GM12874 (cell line): ENCODE data around the gene VTI1A.

ENCODE experiments used
- TF ChIP-seq, protein P1 (sequence below): IDR thresholded peaks from 2 replicates; pipeline ENCODE4 v1.5.1; 2011; ENCODE audit warnings: low read depth, mild to moderate bottlenecking, control low read depth, low read length, moderate library complexity; ENCODE audit not compliant: insufficient read depth

The VTI1A gene

DNA sequence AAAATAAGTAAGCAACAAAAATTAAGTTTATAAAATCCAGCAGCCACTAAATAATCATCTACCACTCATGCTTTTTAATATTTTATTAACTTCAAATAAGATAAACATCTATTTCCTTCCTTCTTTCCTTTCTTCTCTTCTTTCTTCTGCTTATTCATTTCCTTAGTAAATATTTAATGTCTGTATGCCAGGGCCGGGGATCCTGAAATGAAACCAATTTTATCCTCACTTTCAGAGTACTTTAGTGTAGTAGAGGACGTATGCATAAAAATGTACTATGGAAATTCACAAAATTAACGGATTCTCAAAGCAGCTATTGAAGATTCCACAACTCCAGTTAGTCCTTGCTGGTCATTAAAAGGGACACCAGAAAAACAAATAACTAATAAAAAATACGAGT lies 224.7 kb downstream of the VTI1A start:
- TF ChIP-seq, protein P1, sequence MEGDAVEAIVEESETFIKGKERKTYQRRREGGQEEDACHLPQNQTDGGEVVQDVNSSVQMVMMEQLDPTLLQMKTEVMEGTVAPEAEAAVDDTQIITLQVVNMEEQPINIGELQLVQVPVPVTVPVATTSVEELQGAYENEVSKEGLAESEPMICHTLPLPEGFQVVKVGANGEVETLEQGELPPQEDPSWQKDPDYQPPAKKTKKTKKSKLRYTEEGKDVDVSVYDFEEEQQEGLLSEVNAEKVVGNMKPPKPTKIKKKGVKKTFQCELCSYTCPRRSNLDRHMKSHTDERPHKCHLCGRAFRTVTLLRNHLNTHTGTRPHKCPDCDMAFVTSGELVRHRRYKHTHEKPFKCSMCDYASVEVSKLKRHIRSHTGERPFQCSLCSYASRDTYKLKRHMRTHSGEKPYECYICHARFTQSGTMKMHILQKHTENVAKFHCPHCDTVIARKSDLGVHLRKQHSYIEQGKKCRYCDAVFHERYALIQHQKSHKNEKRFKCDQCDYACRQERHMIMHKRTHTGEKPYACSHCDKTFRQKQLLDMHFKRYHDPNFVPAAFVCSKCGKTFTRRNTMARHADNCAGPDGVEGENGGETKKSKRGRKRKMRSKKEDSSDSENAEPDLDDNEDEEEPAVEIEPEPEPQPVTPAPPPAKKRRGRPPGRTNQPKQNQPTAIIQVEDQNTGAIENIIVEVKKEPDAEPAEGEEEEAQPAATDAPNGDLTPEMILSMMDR: no peak

DNA sequence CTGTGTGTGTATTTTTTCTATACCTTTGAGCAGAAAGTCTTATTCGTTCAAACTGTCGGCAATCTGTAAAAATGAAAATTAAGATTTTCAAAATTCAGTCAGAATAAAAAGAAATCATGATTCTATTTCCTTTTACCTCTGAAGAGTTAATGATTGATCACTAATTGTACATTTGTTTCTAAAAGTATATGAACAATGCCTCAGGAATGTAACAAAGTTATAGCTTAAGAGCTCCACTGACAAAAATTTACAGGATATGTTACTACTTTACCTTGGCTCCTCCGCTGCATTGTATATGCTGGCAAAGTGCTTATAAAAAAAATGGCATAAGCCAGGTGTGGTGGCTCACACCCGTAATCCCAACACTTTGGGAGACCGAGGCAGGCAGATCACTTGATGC lies 225.7 kb downstream of the VTI1A start:
- TF ChIP-seq, protein P1: no peak

DNA sequence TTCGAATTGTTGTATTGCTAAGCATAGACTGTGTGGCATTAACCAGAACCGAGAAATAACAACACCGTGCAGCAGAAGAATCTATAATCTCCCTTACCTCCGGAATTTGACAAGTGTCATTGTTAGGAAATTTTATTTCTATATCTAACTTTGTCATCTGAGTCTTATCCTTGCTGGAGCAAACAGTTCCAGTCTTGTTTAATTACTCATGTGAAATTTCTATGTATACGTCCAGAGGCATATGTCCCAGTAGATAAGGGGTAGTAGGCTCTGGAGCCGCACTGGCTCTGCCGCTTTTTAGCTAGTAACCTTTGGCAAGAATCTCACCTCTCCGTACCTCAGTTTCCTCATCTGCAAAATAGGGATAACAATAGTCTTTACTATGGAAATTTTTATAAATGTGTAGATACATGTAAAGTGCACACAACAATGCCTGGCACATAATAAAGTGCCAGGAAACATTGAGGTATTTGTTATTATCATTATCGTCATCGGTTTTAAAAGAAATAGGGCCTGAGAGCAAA lies 228.6 kb downstream of the VTI1A start:
- TF ChIP-seq, protein P1: no peak

DNA sequence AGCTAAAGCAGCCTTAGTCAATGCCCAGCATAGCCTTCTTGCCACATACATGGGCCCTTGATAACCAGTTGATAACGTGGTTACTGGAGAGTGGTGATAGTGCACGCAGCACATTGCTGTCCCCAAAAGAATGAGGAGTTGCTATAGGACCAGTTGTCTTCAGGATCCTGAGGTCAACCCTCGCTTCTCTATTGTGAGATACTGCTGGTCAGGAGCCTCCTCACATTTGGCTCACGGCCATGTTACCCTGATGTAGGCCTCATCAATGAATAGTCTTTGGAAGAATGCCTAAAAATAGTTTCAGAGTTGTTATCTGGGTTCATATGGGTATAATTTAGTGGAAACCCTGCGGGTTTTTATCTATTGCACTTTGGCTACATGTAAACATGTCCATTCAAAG lies 230.7 kb downstream of the VTI1A start:
- TF ChIP-seq, protein P1: no peak

DNA sequence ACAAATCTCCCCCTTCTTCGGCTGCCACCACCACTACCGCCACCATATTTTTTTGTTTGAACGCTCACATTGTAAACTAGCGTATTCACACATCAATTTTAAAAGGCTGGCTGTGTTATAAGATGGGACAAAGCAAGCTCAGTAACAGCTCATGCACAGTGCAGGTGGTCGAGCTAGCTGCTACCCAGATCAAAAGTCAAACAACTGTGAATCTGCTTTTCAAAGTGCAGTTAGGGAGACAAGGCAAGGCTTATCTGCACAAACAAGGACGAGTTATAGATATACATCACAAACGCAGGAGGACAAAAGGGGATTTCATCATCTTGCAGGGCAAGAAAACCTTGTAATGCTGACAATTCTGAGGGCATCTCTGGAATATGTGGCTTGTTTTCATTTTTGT lies 231.6 kb downstream of the VTI1A start:
- TF ChIP-seq, protein P1: no peak

DNA sequence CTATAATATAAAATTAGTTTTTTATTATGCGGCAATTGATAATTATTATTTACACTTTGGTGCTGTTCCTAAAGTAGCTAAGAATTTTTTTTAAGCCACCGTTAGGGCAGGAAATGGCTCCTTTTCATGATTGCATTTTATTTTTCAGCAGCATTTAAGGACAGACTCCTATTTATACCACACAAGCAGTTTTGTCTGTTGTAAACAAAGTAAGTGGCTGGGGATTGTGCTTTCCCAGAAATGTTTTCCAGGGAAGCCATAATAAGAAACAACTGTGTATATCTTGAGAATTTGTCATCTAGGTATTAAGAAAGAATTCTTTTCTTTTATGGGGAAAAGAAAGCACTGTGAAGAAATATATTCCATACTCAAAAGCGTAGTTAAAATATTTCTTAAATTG lies 232.0 kb downstream of the VTI1A start:
- TF ChIP-seq, protein P1: no peak

DNA sequence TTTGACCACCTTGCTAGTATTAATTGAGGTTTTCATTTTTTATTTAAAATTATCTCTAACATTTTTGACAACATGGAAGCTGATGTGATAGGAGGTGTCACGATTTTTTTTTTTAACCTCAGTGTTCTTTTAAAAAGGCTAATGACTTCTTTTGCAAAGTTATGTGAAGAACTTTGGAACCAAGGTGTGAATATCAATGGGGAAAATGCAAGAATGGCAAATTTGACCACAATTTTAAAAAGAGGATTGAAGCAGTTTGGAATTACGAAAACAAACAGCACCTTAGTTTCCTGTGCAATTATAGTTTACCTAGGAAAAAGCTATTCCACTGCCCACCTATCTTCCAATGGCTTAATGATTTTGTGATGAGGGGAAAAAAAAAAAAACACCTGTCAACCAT lies 232.4 kb downstream of the VTI1A start:
- TF ChIP-seq, protein P1: no peak

DNA sequence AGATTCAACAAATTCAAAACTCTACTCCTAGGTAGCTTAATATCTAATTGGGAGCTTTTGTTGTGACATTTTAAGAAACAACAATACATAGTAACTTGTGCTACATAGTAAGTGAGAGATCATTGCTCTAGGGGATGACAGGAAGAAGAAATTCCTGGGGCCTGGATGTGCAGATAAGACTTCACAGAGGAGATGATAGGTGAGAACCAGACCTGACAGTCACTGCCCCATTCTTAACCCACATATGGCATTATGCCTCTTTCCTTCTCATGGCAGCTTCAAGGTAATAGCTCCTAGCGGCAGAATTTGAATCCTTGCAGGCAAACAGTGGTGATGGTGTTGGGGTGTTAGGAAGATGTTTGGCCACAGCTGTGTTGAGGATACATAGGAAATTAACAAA lies 233.6 kb downstream of the VTI1A start:
- TF ChIP-seq, protein P1: no peak
